NT2/D1 (cell line): ENCODE results near the gene FHOD3.

ENCODE experiments used
- DNase-seq: peaks from one replicate; pipeline ENCODE4 v3.0.0-alpha.2; 2011; ENCODE audit warnings: low read depth, low spot score
- H3K27me3 ChIP-seq: 2 replicates; pipeline ENCODE4 v1.6.0; 2011; ENCODE audit warnings: mild to moderate bottlenecking; ENCODE audit not compliant: insufficient read length, insufficient read depth
- H3K36me3 ChIP-seq: 2 replicates; pipeline ENCODE4 v1.6.1; 2011; ENCODE audit warnings: mild to moderate bottlenecking, low read length, mixed read lengths; ENCODE audit not compliant: insufficient read depth, insufficient read length
- H3K4me1 ChIP-seq: 2 replicates; pipeline ENCODE4 v1.5.1; 2011; ENCODE audit not compliant: insufficient read depth, insufficient read length
- H3K4me3 ChIP-seq: 2 replicates; pipeline ENCODE4 v1.5.1; 2011; ENCODE audit warnings: low read depth; ENCODE audit not compliant: insufficient read length
- H3K9ac ChIP-seq: 2 replicates; pipeline ENCODE4 v1.6.0; 2011; ENCODE audit warnings: low read depth; ENCODE audit not compliant: insufficient read length
- H3K9me3 ChIP-seq: 2 replicates; pipeline ENCODE4 v1.5.1; 2011; ENCODE audit warnings: mild to moderate bottlenecking, low read length; ENCODE audit not compliant: insufficient read depth
- SUZ12 ChIP-seq: IDR thresholded peaks from 2 replicates; pipeline ENCODE4 v1.6.1; 2011; ENCODE audit not compliant: insufficient read length, insufficient read depth; ENCODE audit errors: extremely low read depth
- YY1 ChIP-seq: IDR thresholded peaks from 2 replicates; pipeline ENCODE4 v1.6.1; 2011; ENCODE audit not compliant: insufficient read length, insufficient read depth
- ZNF274 ChIP-seq: IDR thresholded peaks from 2 replicates; pipeline ENCODE4 v1.6.1; 2011; ENCODE audit warnings: mild to moderate bottlenecking, low read depth, low read length

FHOD3 gene

DNA sequence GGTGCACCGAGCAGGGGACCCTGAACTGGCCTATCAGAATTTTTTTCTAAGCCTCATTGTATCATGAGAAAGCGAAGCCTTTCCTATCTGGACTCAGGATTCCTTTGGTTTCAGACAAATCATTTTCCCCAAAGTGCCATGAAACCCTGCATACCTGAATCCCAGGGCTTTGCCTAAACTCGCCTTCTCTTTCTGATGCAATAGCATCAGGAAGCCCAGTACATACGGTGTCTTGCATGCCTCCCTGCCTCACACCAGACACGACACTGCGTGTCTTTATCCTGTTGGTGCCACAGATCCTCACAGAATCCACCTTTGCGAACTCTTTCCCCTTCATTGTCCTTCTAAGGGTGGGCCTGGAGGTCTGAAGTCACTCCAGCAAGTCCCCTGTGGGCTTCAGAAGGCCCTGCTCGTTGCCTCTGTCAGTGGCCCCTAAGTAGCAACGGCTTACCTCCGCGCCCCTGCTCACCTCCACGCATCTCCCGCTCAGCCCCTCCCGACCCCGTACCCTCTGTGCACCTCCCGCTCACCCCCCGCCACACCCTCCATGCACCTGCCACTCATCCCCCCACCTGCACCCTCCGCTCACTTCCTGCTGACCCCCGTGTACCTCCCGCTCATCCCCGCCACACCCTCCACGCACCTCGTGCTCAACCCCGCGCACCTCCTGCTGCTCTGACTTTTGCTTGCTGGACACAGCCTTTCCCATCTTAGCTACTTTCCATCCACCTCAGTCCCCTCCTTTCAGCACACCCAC lies 447.9 kb downstream of the FHOD3 start:
- Histone ChIP-seq H3K4me1 (no peaks in the 10 kb centered on the region), H3K4me3 (no peak overlapping the region), H3K9ac (no peak overlapping the region), H3K27me3 (no peaks in the 10 kb centered on the region), H3K9me3 (no peaks in the 10 kb centered on the region), H3K36me3 (no peaks in the 10 kb centered on the region)
- TF ChIP-seq SUZ12, result no peak
- TF ChIP-seq ZNF274, result no peak
- TF ChIP-seq YY1, result no peak
- DNase-seq, result no peak

DNA sequence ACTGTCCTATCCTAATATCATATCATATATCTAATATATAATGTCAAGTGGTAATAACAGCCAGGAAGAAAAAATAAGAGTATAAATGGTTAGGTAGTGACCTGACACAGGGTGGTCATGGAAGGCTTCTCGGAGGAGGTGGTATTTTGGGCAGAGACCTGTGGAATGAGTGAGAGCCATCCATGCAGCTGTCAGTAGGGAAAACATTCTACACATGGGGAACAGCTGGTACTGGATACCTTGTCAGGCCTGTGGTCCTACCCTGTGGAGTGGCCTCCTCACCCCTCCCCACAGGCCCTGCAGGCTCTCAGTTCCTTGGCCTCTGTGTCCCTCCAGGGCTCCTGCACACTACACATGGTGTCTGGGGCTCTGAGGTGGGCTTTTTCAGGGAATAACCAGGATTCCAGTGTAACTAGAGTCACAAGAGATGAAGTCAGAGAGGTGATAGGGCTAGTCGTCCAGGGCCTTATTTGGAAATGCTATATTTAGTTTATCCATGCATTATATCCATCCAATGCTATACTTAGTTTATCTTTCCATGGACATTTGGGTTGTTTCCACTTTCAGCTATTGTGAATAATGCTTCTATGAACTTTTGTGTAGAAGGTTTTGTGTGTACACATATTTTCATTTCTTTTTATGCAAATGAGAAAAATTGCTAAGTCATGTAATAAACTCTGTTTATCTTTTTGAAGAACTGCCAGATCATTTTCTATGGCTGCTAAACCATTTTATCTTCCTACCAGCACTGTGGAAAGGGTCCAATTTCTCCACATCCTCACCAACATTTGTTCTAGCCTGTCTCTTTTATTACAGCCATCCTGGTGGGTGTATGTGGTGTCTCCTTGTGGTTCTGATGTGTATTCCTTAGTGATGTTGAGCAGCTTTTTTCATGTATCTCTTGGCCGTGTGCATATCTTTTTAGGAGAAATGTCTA lies 455.7 kb downstream of the FHOD3 start:
- H3K4me1 ChIP-seq, result no peaks in the 10 kb centered on the region
- DNase-seq, result no peak
- no peaks in the 10 kb centered on the region for H3K36me3 ChIP-seq
- H3K9ac ChIP-seq, result no peak overlapping the region
- TF ChIP-seq YY1 (no peak), SUZ12 (no peak), ZNF274 (no peak)
- H3K9me3 ChIP-seq, result no peaks in the 10 kb centered on the region
- H3K27me3 ChIP-seq, result no peaks in the 10 kb centered on the region
- no peak overlapping the region for H3K4me3 ChIP-seq

DNA sequence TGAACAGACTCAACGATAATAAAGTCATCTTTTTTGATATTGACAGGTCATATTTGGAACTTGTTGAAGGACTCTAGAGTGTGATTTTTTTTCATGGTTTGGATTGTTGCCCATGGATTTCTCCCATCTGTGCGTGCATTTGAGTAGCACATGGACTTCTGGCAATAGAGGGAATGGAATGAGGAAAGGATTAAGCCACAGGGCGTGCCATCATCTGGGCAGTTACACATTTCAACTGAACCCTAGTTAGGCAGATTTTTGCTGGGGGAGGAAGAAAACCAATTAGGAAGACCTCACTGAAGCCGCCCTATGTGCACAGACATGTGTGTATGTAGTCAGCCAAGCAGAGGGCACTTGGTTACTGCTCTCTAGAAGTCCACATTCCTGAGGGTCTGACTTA lies 458.7 kb downstream of the FHOD3 start:
- no peak overlapping the region for H3K9ac ChIP-seq
- no peaks in the 10 kb centered on the region for H3K36me3 ChIP-seq
- TF ChIP-seq SUZ12 (no peak), ZNF274 (no peak)
- H3K4me1 ChIP-seq, result no peaks in the 10 kb centered on the region
- no peak for DNase-seq
- H3K4me3 ChIP-seq, result no peak overlapping the region
- H3K9me3 ChIP-seq, result no peaks in the 10 kb centered on the region
- H3K27me3 ChIP-seq, result no peaks in the 10 kb centered on the region

GRCh38 chr18:36757081-36757480 lies 459.6 kb downstream of the FHOD3 start:
- no peak for TF ChIP-seq SUZ12
- no peak for TF ChIP-seq YY1
- no peak for TF ChIP-seq ZNF274
- no peaks in the 10 kb centered on the region for H3K27me3 ChIP-seq
- no peak overlapping the region for H3K9ac ChIP-seq
- H3K36me3 ChIP-seq, result no peaks in the 10 kb centered on the region
- H3K4me3 ChIP-seq, result no peak overlapping the region
- DNase-seq, result peak; percentile 15
- H3K9me3 ChIP-seq, result no peaks in the 10 kb centered on the region
- no peaks in the 10 kb centered on the region for H3K4me1 ChIP-seq

- TF ChIP-seq SUZ12 (no peak), YY1 (no peak), ZNF274 (no peak)
- Histone ChIP-seq H3K4me3 (no peak overlapping the region), H3K9ac (no peak overlapping the region), H3K4me1 (no peaks in the 10 kb centered on the region), H3K9me3 (no peaks in the 10 kb centered on the region), H3K27me3 (no peaks in the 10 kb centered on the region), H3K36me3 (no peaks in the 10 kb centered on the region)
- no peak for DNase-seq
Observed at GRCh38 chr18:36757991-36758390, 460.5 kb downstream of the FHOD3 start.

DNA sequence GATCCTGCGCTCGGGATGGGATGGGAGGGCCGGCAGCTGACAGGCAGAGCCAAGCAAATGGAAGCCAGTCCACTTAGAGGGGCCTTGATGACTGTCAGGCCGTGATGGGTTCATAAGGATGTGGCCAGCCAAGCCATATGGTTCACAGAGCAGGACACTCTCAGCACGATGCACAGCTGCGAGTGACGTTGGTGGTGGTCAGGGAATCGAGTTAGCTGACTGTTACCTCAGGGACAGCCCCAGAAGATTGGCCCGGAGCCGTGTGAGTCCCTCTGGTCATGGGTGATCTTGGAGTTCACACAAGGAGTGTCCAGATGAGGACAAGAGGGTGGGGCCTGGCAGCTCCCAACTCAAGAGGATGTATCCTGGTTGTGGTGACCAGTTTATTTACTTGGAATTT lies 461.1 kb downstream of the FHOD3 start:
- H3K4me3 ChIP-seq, result no peak overlapping the region
- no peaks in the 10 kb centered on the region for H3K36me3 ChIP-seq
- DNase-seq, result no peak
- no peaks in the 10 kb centered on the region for H3K9me3 ChIP-seq
- H3K9ac ChIP-seq, result no peak overlapping the region
- no peaks in the 10 kb centered on the region for H3K27me3 ChIP-seq
- H3K4me1 ChIP-seq, result no peaks in the 10 kb centered on the region
- TF ChIP-seq YY1 (no peak), SUZ12 (no peak), ZNF274 (no peak)

DNA sequence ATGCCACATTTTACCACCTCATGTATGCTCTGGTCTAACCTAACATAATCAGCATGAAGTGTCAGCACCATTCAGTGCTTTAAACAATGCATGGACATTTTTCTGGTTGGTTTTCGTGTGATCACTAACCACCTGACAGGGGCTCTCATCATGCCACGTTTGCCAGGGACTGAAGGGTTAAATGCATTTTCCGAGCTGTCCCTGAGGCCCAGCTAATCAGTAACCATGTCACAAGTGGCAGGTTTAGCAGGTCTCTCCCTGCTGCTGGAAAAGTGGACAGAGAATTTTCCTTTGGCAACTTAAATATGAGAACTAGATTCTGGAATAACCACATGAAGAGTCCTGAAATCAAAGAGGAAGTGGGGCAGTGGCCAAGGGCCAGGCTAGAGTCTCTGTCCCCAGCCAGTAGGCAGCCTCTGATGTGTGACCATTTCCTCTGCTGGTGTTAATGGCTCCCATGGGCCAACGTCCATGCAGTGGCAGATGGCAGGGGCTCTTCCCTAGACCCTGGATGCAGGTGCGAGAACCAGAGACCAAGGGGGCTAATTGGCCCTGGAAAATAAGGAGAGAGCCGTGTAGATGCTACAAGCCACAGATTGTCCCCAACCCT lies 461.8 kb downstream of the FHOD3 start:
- DNase-seq, result no peak
- no peaks in the 10 kb centered on the region for H3K36me3 ChIP-seq
- no peaks in the 10 kb centered on the region for H3K27me3 ChIP-seq
- H3K9ac ChIP-seq, result no peak overlapping the region
- TF ChIP-seq SUZ12, result no peak
- no peak for TF ChIP-seq YY1
- no peak for TF ChIP-seq ZNF274
- no peaks in the 10 kb centered on the region for H3K4me1 ChIP-seq
- H3K9me3 ChIP-seq, result no peaks in the 10 kb centered on the region
- H3K4me3 ChIP-seq, result no peak overlapping the region
